ENCODE data around the gene TMED4.
"Not testable (repeated sequence)": the region's sequence is repeated elsewhere in the genome, so short reads cannot be mapped to it uniquely, and the experiment has no call there.

The TMED4 gene

GRCh38 chr7:44557485-44557884 lies 24.5 kb downstream of the TMED4 start:
- no peaks in the 10 kb centered on the region for H3K4me1 Mint-ChIP-seq
- H3K27me3 Mint-ChIP-seq (ENCODE audit: low read depth) = no peaks in the 10 kb centered on the region
- H3K36me3 Mint-ChIP-seq (ENCODE audit: low read depth) = no peaks in the 10 kb centered on the region
- no peaks in the 10 kb centered on the region for H3K9me3 Mint-ChIP-seq
- TF ChIP-seq CTCF (IDR thresholded peaks at IDR 0.05; ENCODE audit: unreplicated experiment in 3 of 3) = no peak
- H3K27ac Mint-ChIP-seq = no peak overlapping the region
- H3K4me3 Mint-ChIP-seq = no peak overlapping the region

GRCh38 chr7:44555350-44555749 lies 26.7 kb downstream of the TMED4 start:
- Mint-ChIP-seq H3K4me1 (no peaks in the 10 kb centered on the region), H3K36me3 (ENCODE audit: low read depth) (no peaks in the 10 kb centered on the region), H3K27ac (no peak overlapping the region), H3K27me3 (ENCODE audit: low read depth) (no peaks in the 10 kb centered on the region), H3K9me3 (no peaks in the 10 kb centered on the region), H3K4me3 (no peak overlapping the region)
- no peak for TF ChIP-seq CTCF (IDR thresholded peaks at IDR 0.05; ENCODE audit: unreplicated experiment in 3 of 3)

GRCh38 chr7:44552473-44553005 lies 29.5 kb downstream of the TMED4 start:
- H3K4me3 Mint-ChIP-seq; H3K27ac Mint-ChIP-seq; H3K36me3 Mint-ChIP-seq (ENCODE audit: low read depth); H3K27me3 Mint-ChIP-seq (ENCODE audit: low read depth); H3K9me3 Mint-ChIP-seq; H3K4me1 Mint-ChIP-seq: not testable (repeated sequence)

- Mint-ChIP-seq H3K27ac (no peak overlapping the region), H3K36me3 (ENCODE audit: low read depth) (no peaks in the 10 kb centered on the region), H3K4me3 (no peak overlapping the region), H3K27me3 (ENCODE audit: low read depth) (peaks cover 5% of the 10 kb centered on the region), H3K4me1 (no peaks in the 10 kb centered on the region), H3K9me3 (no peaks in the 10 kb centered on the region)
- no peak for TF ChIP-seq CTCF (IDR thresholded peaks at IDR 0.05; ENCODE audit: unreplicated experiment in 3 of 3)
Measured at GRCh38 chr7:44549457-44549856, 32.6 kb downstream of the TMED4 start.

- TF ChIP-seq CTCF (IDR thresholded peaks at IDR 0.05; ENCODE audit: unreplicated experiment in 3 of 3) = no peak
- Mint-ChIP-seq H3K4me3 (no peak overlapping the region), H3K36me3 (ENCODE audit: low read depth) (no peaks in the 10 kb centered on the region), H3K27me3 (ENCODE audit: low read depth) (peaks cover 5% of the 10 kb centered on the region), H3K9me3 (no peaks in the 10 kb centered on the region), H3K27ac (no peak overlapping the region), H3K4me1 (no peaks in the 10 kb centered on the region)
Measured at GRCh38 chr7:44548893-44549292, 33.1 kb downstream of the TMED4 start.

- Mint-ChIP-seq H3K27ac (no peak overlapping the region), H3K9me3 (no peaks in the 10 kb centered on the region), H3K27me3 (ENCODE audit: low read depth) (peaks cover 5% of the 10 kb centered on the region), H3K36me3 (ENCODE audit: low read depth) (no peaks in the 10 kb centered on the region), H3K4me3 (no peak overlapping the region), H3K4me1 (no peaks in the 10 kb centered on the region)
- no peak for TF ChIP-seq CTCF (IDR thresholded peaks at IDR 0.05; ENCODE audit: unreplicated experiment in 3 of 3)
Measured at GRCh38 chr7:44547536-44548231, 34.3 kb downstream of the TMED4 start.

Data from nephron (organoid).